Sigmoid colon (tissue), 7 donors: ENCODE measurements around the gene SYNGR3. TPM values are rescaled to one million over a fixed set of nuclear protein-coding genes. Genes with fewer than 3 reads are reported as not detected.

Source experiments
- DNase-seq: peaks from one replicate; pipeline ENCODE4 v3.0.0-alpha.2; 2019
- H3K27ac ChIP-seq, 4 donors: fragments of 200-600 bp; sonication (generic); one replicate each; pipeline ENCODE4 v1.5.1; 2016 to 2019; ENCODE audit warnings: mild to moderate bottlenecking in 1 of 4
- H3K27me3 ChIP-seq, 3 donors: fragments of 200-600 bp; sonication (generic); one replicate each; pipeline ENCODE4 v1.5.1; 2019; ENCODE audit warnings: mild to moderate bottlenecking in 1 of 3
- H3K36me3 ChIP-seq, 4 donors: fragments of 200-600 bp; sonication (generic); one replicate each; pipeline ENCODE4 v1.5.1; 2016 to 2019
- H3K4me1 ChIP-seq, 4 donors: fragments of 200-600 bp; sonication (generic); one replicate each; pipeline ENCODE4 v1.5.1; 2017 to 2019
- H3K4me3 ChIP-seq, 4 donors: fragments of 200-600 bp; sonication (generic); one replicate each; pipeline ENCODE4 v1.5.1; 2017 to 2019; ENCODE audit warnings: mild to moderate bottlenecking in 2 of 4, moderate library complexity in 1 of 4
- H3K9me3 ChIP-seq, 4 donors: fragments of 200-600 bp in 3 of 4; sonication (generic) in 3 of 4; one replicate each; pipeline versions ENCODE4 v1.5.1 to v1.6.1; 2013 to 2019
- EP300 ChIP-seq, 4 donors: sonication (generic); formaldehyde crosslinking; IDR thresholded peaks; one replicate each; pipeline ENCODE4 v1.6.1; 2017; ENCODE audit warnings: antibody characterized with exemption in 4 of 4
- POLR2A ChIP-seq, 2 donors: fragments of 450-650 bp; IDR thresholded peaks; one replicate each; pipeline ENCODE4 v1.6.1; 2016; ENCODE audit warnings: antibody characterized with exemption in 2 of 2, mild to moderate bottlenecking in 2 of 2, moderate library complexity in 2 of 2
- POLR2AphosphoS5 ChIP-seq, 4 donors: sonication (generic); formaldehyde crosslinking; IDR thresholded peaks; one replicate each; pipeline ENCODE4 v1.6.1; 2017; ENCODE audit warnings: antibody characterized with exemption in 4 of 4
- WGBS, 2 donors: extraction: QIAGEN DNeasy Blood & Tissue Kit; methylation state at CpG; one replicate each; pipeline ENCODE4 v1.1.7; 2013; 5-methylcytosine and 5-hydroxymethylcytosine counted together
- intact Hi-C: fragments of 100-400 bp; cut with DNase I; formaldehyde crosslinking; loops from one replicate; pipeline ENCODE4 v1.15.1; 2023
- polyA plus RNA-seq, 3 donors: library from polyadenylated mRNA; stranded (reverse); fragments of 200-250 nt; gene quantifications; one replicate each; pipeline ENCODE4 v1.2.3, GENCODE V29; 2013
- total RNA-seq, 4 donors: library from RNA; depleted of rRNA; stranded (reverse); fragments of >200 nt; gene quantifications; one replicate each; pipeline ENCODE4 v1.1.0, GENCODE V29; 2016
- TF ChIP-seq, protein P1 (sequence below), 4 experiments: fragments of 450-650 bp in 3 of 4; fragments of 200-600 bp in 1 of 4; IDR thresholded peaks; one replicate each; pipeline ENCODE4 v1.5.1; 2016 to 2019; ENCODE audit warnings: antibody characterized with exemption in 4 of 4, mild to moderate bottlenecking in 3 of 4, moderate library complexity in 2 of 4
- donor health status: healthy with polysubstance abuse.
- donor health status: Bipolar disorder and iron deficiency.
- donor health status: healthy.

SYNGR3 gene
- total and polyA plus RNA-seq, 7 donors, result 0.60 to 8.3 (median 4.0) TPM

DNA sequence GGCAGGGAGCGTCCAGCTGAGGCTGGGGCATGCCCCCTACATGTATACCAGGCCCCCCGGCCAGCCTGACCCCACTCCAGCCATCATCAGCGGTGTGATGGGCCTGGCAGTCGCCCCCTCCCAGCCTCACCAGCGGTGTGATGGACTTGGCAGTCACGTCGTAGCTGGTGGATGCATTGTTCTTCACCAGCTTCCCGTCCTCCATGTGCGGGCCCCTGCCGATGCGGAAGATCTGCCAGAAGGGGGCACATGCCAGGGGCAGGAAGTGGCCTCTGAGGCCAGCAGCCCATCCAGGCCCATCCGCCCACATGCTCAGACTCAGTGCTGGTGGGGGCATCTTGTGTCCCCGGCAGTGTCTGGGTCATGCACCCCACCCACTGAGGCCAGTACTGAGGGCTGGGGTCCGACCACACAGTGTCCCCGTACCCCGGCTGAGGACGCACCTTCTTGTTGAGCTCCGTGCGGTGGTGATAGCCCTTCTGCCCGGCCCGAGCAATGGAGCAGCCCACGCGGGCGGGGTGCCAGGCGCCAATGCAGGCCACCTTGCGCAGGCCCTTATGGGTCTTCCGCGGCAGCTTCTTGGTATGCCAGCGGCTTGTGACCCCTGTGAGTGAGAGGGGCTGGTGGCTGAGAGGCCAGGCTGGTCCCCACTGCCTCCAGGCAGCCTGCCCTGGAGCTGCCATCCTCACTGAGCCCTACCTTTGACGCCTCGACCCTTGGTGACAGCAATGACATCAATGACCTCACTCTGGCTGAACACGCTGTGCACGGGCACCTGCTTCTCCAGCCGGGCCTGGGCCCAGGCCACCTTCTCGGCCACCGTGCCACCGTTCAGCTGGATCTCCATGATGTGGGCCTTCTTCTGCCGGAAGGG, 43.0 kb upstream of the SYNGR3 start:
- intact Hi-C loops, result no loop called here
- 91% methylated on average over 38 of the region's 38 CpGs for WGBS, 2 donors
- Histone ChIP-seq H3K9me3 (no peaks in the 10 kb centered on the region), H3K36me3 (no peaks in the 10 kb centered on the region), H3K4me1 (peaks cover 0 to 20% (median 9%) of the 10 kb centered on the region in 4 donors), H3K4me3 (no peak overlapping the region), H3K27me3 (no peaks in the 10 kb centered on the region), H3K27ac (no peak overlapping the region)
- TF ChIP-seq POLR2A (IDR thresholded peaks at IDR 0.05), result no peak
- no peak for TF ChIP-seq POLR2AphosphoS5 (IDR thresholded peaks at IDR 0.05)
- TF ChIP-seq, protein P1, sequence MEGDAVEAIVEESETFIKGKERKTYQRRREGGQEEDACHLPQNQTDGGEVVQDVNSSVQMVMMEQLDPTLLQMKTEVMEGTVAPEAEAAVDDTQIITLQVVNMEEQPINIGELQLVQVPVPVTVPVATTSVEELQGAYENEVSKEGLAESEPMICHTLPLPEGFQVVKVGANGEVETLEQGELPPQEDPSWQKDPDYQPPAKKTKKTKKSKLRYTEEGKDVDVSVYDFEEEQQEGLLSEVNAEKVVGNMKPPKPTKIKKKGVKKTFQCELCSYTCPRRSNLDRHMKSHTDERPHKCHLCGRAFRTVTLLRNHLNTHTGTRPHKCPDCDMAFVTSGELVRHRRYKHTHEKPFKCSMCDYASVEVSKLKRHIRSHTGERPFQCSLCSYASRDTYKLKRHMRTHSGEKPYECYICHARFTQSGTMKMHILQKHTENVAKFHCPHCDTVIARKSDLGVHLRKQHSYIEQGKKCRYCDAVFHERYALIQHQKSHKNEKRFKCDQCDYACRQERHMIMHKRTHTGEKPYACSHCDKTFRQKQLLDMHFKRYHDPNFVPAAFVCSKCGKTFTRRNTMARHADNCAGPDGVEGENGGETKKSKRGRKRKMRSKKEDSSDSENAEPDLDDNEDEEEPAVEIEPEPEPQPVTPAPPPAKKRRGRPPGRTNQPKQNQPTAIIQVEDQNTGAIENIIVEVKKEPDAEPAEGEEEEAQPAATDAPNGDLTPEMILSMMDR (IDR thresholded peaks at IDR 0.05), result no peak
- no peak for TF ChIP-seq EP300 (IDR thresholded peaks at IDR 0.05)
- DNase-seq, result peak; percentile 61

DNA sequence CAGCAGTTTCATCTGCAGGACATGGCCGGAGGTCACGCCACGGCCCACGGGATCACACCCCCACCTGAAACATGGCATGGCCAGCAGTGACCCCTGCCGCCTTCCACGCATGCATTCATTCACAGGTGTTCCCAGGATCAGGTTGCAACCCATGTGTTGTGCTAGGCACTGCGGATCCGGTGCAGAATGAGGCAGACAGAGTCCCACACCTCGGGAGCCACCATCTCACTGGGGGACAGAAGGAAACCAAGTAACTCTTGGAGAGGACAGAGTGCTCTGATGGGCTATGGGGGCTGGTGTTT, 42.5 kb upstream of the SYNGR3 start:
- Histone ChIP-seq H3K27me3 (no peaks in the 10 kb centered on the region), H3K4me3 (no peak overlapping the region), H3K27ac (no peak overlapping the region), H3K4me1 (peaks cover 0 to 14% (median 3%) of the 10 kb centered on the region in 4 donors), H3K36me3 (no peaks in the 10 kb centered on the region), H3K9me3 (no peaks in the 10 kb centered on the region)
- TF ChIP-seq POLR2A (IDR thresholded peaks at IDR 0.05), result no peak
- no peak for TF ChIP-seq POLR2AphosphoS5 (IDR thresholded peaks at IDR 0.05)
- TF ChIP-seq, protein P1 (IDR thresholded peaks at IDR 0.05), result no peak
- TF ChIP-seq EP300 (IDR thresholded peaks at IDR 0.05), result no peak
- 91 to 94% methylated on average over 9 of the region's 9 CpGs for WGBS, 2 donors
- intact Hi-C loops, result no loop called here
- DNase-seq, result no peak

DNA sequence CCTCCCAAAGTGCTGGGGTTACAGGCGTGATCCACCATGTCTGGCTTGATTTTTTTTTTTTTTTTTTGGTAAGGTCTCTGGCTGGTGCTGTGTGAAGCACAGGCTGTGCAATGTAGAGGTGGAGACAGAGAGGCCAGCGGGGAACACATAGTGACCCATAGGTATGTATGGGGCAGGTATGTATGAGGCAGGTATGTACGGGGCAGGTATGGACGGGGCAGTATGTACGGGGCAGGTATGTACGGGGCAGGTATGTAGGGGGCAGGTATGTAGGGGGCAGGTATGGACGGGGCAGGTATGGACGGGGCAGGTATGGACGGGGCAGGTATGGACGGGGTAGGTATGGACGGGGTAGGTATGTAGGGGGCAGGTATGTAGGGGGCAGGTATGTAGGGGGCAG, 40.3 kb upstream of the SYNGR3 start:
- no peaks in the 10 kb centered on the region for H3K27me3 ChIP-seq
- no peaks in the 10 kb centered on the region for H3K4me1 ChIP-seq
- no peak for DNase-seq
- intact Hi-C loops, result no loop called here
- H3K4me3 ChIP-seq, result no peak overlapping the region
- TF ChIP-seq POLR2AphosphoS5 (IDR thresholded peaks at IDR 0.05), result no peak
- TF ChIP-seq POLR2A (IDR thresholded peaks at IDR 0.05), result no peak
- TF ChIP-seq EP300 (IDR thresholded peaks at IDR 0.05), result no peak
- TF ChIP-seq, protein P1 (IDR thresholded peaks at IDR 0.05), result no peak
- WGBS, 2 donors, result 93 to 96% methylated on average over 11 of the region's 11 CpGs
- no peak overlapping the region for H3K27ac ChIP-seq
- H3K36me3 ChIP-seq, result no peaks in the 10 kb centered on the region
- H3K9me3 ChIP-seq, result no peaks in the 10 kb centered on the region

DNA sequence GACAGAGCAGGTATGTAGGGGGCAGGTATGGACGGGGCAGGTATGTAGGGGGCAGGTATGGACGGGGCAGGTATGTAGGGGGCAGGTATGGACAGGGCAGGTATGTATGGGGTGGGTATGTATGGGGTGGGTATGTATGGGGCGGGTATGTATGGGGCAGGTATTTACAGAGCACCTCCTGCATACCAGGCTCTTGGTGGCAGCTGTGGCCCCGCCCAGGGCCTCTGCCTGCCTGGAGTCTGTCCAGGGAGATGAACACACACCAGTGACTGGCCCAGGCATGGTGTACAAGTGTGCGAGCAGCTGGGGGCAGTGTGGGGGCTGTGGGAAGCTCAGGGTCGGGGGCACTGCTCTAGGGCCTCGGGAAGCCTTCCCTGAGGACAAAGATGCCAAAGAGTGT, 39.7 kb upstream of the SYNGR3 start:
- no peaks in the 10 kb centered on the region for H3K4me1 ChIP-seq
- no peaks in the 10 kb centered on the region for H3K27me3 ChIP-seq
- TF ChIP-seq POLR2AphosphoS5 (IDR thresholded peaks at IDR 0.05), result no peak
- no peak for TF ChIP-seq EP300 (IDR thresholded peaks at IDR 0.05)
- TF ChIP-seq, protein P1 (IDR thresholded peaks at IDR 0.05), result no peak
- TF ChIP-seq POLR2A (IDR thresholded peaks at IDR 0.05), result no peak
- no peak overlapping the region for H3K4me3 ChIP-seq
- DNase-seq, result no peak
- H3K9me3 ChIP-seq, result no peaks in the 10 kb centered on the region
- 35 to 77% methylated on average over 7 of the region's 7 CpGs for WGBS, 2 donors
- no peak overlapping the region for H3K27ac ChIP-seq
- no peaks in the 10 kb centered on the region for H3K36me3 ChIP-seq
- intact Hi-C loops, result no loop called here
